Measurements from ENCODE around the gene MYH14.
"Not testable (repeated sequence)": the region's sequence is repeated elsewhere in the genome, so short reads cannot be mapped to it uniquely, and the experiment has no call there.

The MYH14 gene

GRCh38 chr19:50334741-50335421 lies 131.5 kb downstream of the MYH14 start:
- H3K4me3 ChIP-seq (ENCODE audit: low read depth, low read length): no peak overlapping the region
- TF ChIP-seq POLR2A (IDR thresholded peaks at IDR 0.05; ENCODE audit: extremely low read depth, insufficient read length) (no peak), CTCF (IDR thresholded peaks at IDR 0.05; ENCODE audit: low read depth, low read length) (no peak), MYC (IDR thresholded peaks at IDR 0.05; ENCODE audit: low read depth, low read length) (no peak)
- TF ChIP-seq, protein P1, sequence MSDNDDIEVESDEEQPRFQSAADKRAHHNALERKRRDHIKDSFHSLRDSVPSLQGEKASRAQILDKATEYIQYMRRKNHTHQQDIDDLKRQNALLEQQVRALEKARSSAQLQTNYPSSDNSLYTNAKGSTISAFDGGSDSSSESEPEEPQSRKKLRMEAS (IDR thresholded peaks at IDR 0.05; ENCODE audit: low read depth, low read length): no peak

DNA sequence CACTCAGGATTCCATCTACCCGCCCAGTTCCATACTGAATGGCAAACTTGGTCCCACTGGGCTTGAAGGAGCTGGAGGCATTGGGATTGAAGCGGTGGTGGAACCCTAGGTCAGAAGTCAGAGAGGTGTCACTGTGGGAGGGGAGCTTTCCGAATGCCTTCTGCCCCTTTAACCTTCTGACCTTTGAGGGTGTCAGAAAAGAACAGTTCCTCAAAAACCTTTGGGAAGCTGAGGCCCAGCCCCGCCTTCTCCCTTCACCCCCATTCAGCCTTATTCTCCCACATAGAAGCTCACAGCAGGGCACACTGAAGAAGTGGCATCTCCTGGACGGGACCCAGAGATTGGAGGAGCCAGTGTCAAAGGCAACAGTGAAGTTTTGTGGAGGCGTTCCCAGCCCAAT lies 133.6 kb downstream of the MYH14 start:
- H3K4me3 ChIP-seq (ENCODE audit: low read depth, low read length); DNase-seq (ENCODE audit: low read depth): not testable (repeated sequence)

More at GRCh38 chr19:50334741-50335421, 131.5 kb downstream of the MYH14 start:
- DNase-seq (ENCODE audit: low read depth): no peak

GRCh38 chr19:50340331-50340730 lies 136.9 kb downstream of the MYH14 start:
- no peak for TF ChIP-seq POLR2A (IDR thresholded peaks at IDR 0.05; ENCODE audit: extremely low read depth, insufficient read length)
- TF ChIP-seq, protein P1 (IDR thresholded peaks at IDR 0.05; ENCODE audit: low read depth, low read length): no peak
- no peak for TF ChIP-seq CTCF (IDR thresholded peaks at IDR 0.05; ENCODE audit: low read depth, low read length)
- TF ChIP-seq MYC (IDR thresholded peaks at IDR 0.05; ENCODE audit: low read depth, low read length): no peak
- no peak for DNase-seq (ENCODE audit: low read depth)
- H3K4me3 ChIP-seq (ENCODE audit: low read depth, low read length): no peak overlapping the region

DNA sequence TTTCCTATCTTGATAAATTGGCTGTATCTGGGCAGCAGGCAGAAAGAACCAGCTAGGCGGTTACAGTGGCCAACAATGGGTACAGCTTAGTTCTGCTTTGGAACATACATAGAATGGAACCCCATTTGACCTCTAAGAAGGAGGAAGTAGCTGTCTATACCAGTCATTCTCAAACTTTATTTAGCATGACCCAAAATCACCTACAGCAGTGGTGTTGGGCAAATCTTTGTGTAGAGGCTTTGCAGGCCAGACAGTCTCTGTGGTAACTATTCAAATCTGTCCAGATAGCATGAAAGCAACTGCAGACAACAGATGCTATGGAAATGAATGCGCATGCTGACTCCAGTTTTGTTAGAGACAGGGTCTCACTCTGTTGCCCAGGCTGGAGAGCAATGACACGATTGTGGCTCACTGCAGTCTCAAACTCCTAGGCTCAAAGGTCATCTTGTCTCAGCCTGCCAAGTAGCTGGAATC lies 137.7 kb downstream of the MYH14 start:
- H3K4me3 ChIP-seq (ENCODE audit: low read depth, low read length): no peak overlapping the region
- DNase-seq (ENCODE audit: low read depth): peak; percentile 33
- TF ChIP-seq CTCF (IDR thresholded peaks at IDR 0.05; ENCODE audit: low read depth, low read length) (no peak), MYC (IDR thresholded peaks at IDR 0.05; ENCODE audit: low read depth, low read length) (no peak), POLR2A (IDR thresholded peaks at IDR 0.05; ENCODE audit: extremely low read depth, insufficient read length) (no peak)
- TF ChIP-seq, protein P1 (IDR thresholded peaks at IDR 0.05; ENCODE audit: low read depth, low read length): no peak

DNA sequence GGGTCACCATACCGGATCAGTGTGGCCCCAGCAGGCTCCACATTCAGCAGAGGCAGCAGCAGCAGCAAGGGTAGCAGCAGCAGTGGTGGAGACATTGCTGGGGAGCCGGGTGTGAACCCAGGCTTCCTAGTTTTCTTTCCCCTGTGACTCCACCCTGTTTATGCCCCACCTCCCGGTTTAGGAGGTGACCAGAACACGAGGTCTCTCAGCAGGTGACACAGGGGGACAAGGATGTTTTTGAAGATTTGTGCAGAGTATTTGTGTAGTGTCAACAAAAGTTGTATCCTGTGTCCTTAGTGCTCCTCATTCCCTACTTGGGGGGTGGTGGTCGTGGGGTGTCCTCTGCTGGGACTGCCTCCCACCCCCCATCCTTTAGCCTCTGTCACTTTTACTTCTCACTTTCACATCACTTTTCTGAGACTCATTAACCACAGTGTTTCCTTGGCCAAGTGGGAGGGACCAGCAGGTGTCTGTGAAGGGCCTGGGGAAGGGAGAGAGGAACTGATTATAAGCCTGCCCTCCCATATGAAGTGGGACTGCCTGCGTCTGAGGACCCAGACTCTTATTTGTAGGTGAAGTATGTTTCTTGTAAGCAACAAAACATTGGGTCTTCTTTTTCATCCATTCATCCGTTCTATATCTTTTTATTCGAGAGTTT lies 141.4 kb downstream of the MYH14 start:
- TF ChIP-seq, protein P1 (IDR thresholded peaks at IDR 0.05; ENCODE audit: low read depth, low read length): no peak
- TF ChIP-seq MYC (IDR thresholded peaks at IDR 0.05; ENCODE audit: low read depth, low read length) (no peak), CTCF (IDR thresholded peaks at IDR 0.05; ENCODE audit: low read depth, low read length) (no peak), POLR2A (IDR thresholded peaks at IDR 0.05; ENCODE audit: extremely low read depth, insufficient read length) (no peak)
- H3K4me3 ChIP-seq (ENCODE audit: low read depth, low read length): no peak overlapping the region
- peak; percentile 38 for DNase-seq (ENCODE audit: low read depth)

- DNase-seq (ENCODE audit: low read depth); H3K4me3 ChIP-seq (ENCODE audit: low read depth, low read length): not testable (repeated sequence)
Observed at GRCh38 chr19:50347089-50347581, 143.7 kb downstream of the MYH14 start.
